ENCODE measurements around the gene INHA.

DNA sequence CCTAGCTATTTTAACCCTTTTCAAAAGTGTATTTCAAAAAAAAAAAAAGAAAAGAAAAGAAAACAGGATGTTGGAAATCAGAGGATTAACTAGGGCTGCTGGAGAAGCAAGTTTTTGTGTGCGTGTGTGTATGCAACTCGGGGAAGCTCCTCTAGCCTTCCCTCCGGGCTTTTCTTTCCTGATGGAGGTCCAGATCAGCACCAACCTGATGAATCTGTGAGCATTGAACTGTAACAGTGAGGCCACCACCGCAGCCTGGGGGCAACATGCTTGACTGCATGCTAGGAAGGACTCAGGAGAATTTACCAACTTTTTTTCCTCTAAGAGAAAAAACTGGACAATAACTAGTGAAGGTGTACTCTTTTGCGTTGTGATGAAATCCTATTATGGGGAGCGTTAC, 3.1 kb upstream of the INHA start:
- TF ChIP-seq EZH2phosphoT487 (IDR thresholded peaks at IDR 0.05; ENCODE audit: low read length) (no peak), CTCF (IDR thresholded peaks at IDR 0.05; ENCODE audit: low read length) (no peak), EZH2 (optimal IDR thresholded peaks at IDR 0.05; ENCODE audit: low read depth, low read length) (no peak)
